Thymus (tissue), 11 donors: ENCODE measurements around the gene LIMK1. TPM values are rescaled to one million over a fixed set of nuclear protein-coding genes. Genes with fewer than 3 reads are reported as not detected.
"Not testable (repeated sequence)": the region's sequence is repeated elsewhere in the genome, so short reads cannot be mapped to it uniquely, and the experiment has no call there.

Source experiments
- DNase-seq, 9 donors: peaks; one replicate each; pipeline ENCODE4 v3.0.0-alpha.2; 2013; ENCODE audit warnings: low spot score in 9 of 9, low read depth in 6 of 9, missing footprints in 1 of 9
- H3K27ac ChIP-seq, 2 donors: one replicate each; pipeline ENCODE4 v1.5.1; 2013; ENCODE audit warnings: control low read depth in 1 of 2, low read depth in 1 of 2, low read length in 1 of 2, mild to moderate bottlenecking in 1 of 2, moderate library complexity in 1 of 2
- H3K27me3 ChIP-seq, 2 donors: one replicate each; pipeline ENCODE4 v1.5.1; 2013; ENCODE audit warnings: low read length in 1 of 2; ENCODE audit not compliant: control insufficient read depth in 2 of 2, insufficient read depth in 1 of 2
- H3K36me3 ChIP-seq, 2 donors: one replicate each; pipeline ENCODE4 v1.5.1; 2013; ENCODE audit warnings: low read length in 1 of 2, mild to moderate bottlenecking in 1 of 2, moderate library complexity in 1 of 2; ENCODE audit not compliant: control insufficient read depth in 2 of 2, insufficient read depth in 2 of 2
- H3K4me1 ChIP-seq, 2 donors: one replicate each; pipeline ENCODE4 v1.5.1; 2013; ENCODE audit warnings: low read length in 2 of 2; ENCODE audit not compliant: control insufficient read depth in 2 of 2, insufficient read depth in 2 of 2
- H3K4me3 ChIP-seq, 2 donors: one replicate each; pipeline ENCODE4 v1.5.1; 2013; ENCODE audit warnings: low read length in 2 of 2, control low read depth in 1 of 2, mild to moderate bottlenecking in 1 of 2
- H3K9me3 ChIP-seq, 2 donors: one replicate each; pipeline ENCODE4 v1.5.1; 2013; ENCODE audit warnings: low read length in 1 of 2, mild to moderate bottlenecking in 1 of 2; ENCODE audit not compliant: control insufficient read depth in 2 of 2, insufficient read depth in 1 of 2
- WGBS: extraction: QIAGEN DNeasy Blood & Tissue Kit; methylation state at CpG from one replicate; pipeline ENCODE4 v1.1.7; 2013; 5-methylcytosine and 5-hydroxymethylcytosine counted together
- polyA plus RNA-seq: library from polyadenylated mRNA; stranded (reverse); fragments of 200-250 nt; gene quantifications from one replicate; pipeline ENCODE4 v1.2.3, GENCODE V29; 2013
- total RNA-seq: library from RNA; stranded (reverse); fragments of 120-200 nt; gene quantifications from one replicate; pipeline ENCODE4 v1.2.4, GENCODE V29; 2013
- donor health status: healthy.

Gene LIMK1
- total and polyA plus RNA-seq, 2 donors = 7.9 to 10.1 TPM

GRCh38 chr7:74104702-74105101 lies 21.1 kb downstream of the LIMK1 start:
- Histone ChIP-seq H3K9me3 (no peaks in the 10 kb centered on the region), H3K4me3 (no peak overlapping the region), H3K4me1 (no peaks in the 10 kb centered on the region), H3K36me3 (peaks cover 16 to 19% of the 10 kb centered on the region in 2 donors), H3K27me3 (no peaks in the 10 kb centered on the region), H3K27ac (no peak overlapping the region)
- WGBS = 96% methylated on average over 8 of the region's 8 CpGs
- no peak for DNase-seq

- Histone ChIP-seq H3K27me3 (no peaks in the 10 kb centered on the region), H3K9me3 (no peaks in the 10 kb centered on the region), H3K4me1 (no peaks in the 10 kb centered on the region), H3K4me3 (no peak overlapping the region), H3K27ac (no peak overlapping the region), H3K36me3 (peaks cover 16 to 19% of the 10 kb centered on the region in 2 donors)
- no peak for DNase-seq
- WGBS = 98% methylated on average over 11 of the region's 11 CpGs
These were observed 22.4 kb downstream of the LIMK1 start for GRCh38 chr7:74105992-74106391.

GRCh38 chr7:74106846-74107245 lies 23.2 kb downstream of the LIMK1 start:
- no peak overlapping the region for H3K4me3 ChIP-seq
- WGBS = 98% methylated on average over 18 of the region's 18 CpGs
- no peaks in the 10 kb centered on the region for H3K4me1 ChIP-seq
- H3K27me3 ChIP-seq = no peaks in the 10 kb centered on the region
- no peaks in the 10 kb centered on the region for H3K9me3 ChIP-seq
- no peak for DNase-seq
- no peak overlapping the region for H3K27ac ChIP-seq
- H3K36me3 ChIP-seq = peaks cover 23 to 24% of the 10 kb centered on the region in 2 donors

- no peaks in the 10 kb centered on the region for H3K4me1 ChIP-seq
- 64% methylated on average over 17 of the region's 17 CpGs for WGBS
- no peaks in the 10 kb centered on the region for H3K27me3 ChIP-seq
- DNase-seq = no peak
- no peaks in the 10 kb centered on the region for H3K9me3 ChIP-seq
- no peak overlapping the region for H3K27ac ChIP-seq
- peaks cover 7 to 18% of the 10 kb centered on the region in 2 donors for H3K36me3 ChIP-seq
- H3K4me3 ChIP-seq = no peak overlapping the region
These were observed 31.7 kb downstream of the LIMK1 start for GRCh38 chr7:74115326-74115725.

GRCh38 chr7:74116356-74116755 lies 32.8 kb downstream of the LIMK1 start:
- WGBS = 62% methylated on average over 13 of the region's 13 CpGs
- Histone ChIP-seq H3K27me3 (no peaks in the 10 kb centered on the region), H3K4me3 (no peak overlapping the region), H3K36me3 (peaks cover 14 to 27% of the 10 kb centered on the region in 2 donors), H3K27ac (no peak overlapping the region), H3K9me3 (no peaks in the 10 kb centered on the region), H3K4me1 (no peaks in the 10 kb centered on the region)
- no peak for DNase-seq

GRCh38 chr7:74119831-74120230 lies 36.2 kb downstream of the LIMK1 start:
- H3K4me1 ChIP-seq = no peaks in the 10 kb centered on the region
- H3K27me3 ChIP-seq = no peaks in the 10 kb centered on the region
- no peak overlapping the region for H3K27ac ChIP-seq
- no peak for DNase-seq
- peaks cover 12 to 24% of the 10 kb centered on the region in 2 donors for H3K36me3 ChIP-seq
- WGBS = 99% methylated on average over 4 of the region's 4 CpGs
- H3K9me3 ChIP-seq = no peaks in the 10 kb centered on the region
- H3K4me3 ChIP-seq = no peak overlapping the region

- no peak overlapping the region for H3K4me3 ChIP-seq
- peaks cover 12 to 19% of the 10 kb centered on the region in 2 donors for H3K36me3 ChIP-seq
- no peaks in the 10 kb centered on the region for H3K4me1 ChIP-seq
- H3K27me3 ChIP-seq = no peaks in the 10 kb centered on the region
- H3K9me3 ChIP-seq = no peaks in the 10 kb centered on the region
- WGBS = 97% methylated on average over 26 of the region's 26 CpGs
- H3K27ac ChIP-seq = no peak overlapping the region
- no peak for DNase-seq
These were observed 38.0 kb downstream of the LIMK1 start for GRCh38 chr7:74121401-74122249.

GRCh38 chr7:74123892-74124291 lies 40.3 kb downstream of the LIMK1 start:
- not testable (repeated sequence) for H3K27me3 ChIP-seq, H3K4me3 ChIP-seq, H3K9me3 ChIP-seq, H3K4me1 ChIP-seq, DNase-seq, H3K27ac ChIP-seq
- peaks cover 12 to 16% of the 10 kb centered on the region in 2 donors for H3K36me3 ChIP-seq
- WGBS = 99% methylated on average over 7 of the region's 7 CpGs

GRCh38 chr7:74126220-74126880 lies 42.7 kb downstream of the LIMK1 start:
- DNase-seq = no peak
- Histone ChIP-seq H3K27ac (no peak overlapping the region), H3K9me3 (no peaks in the 10 kb centered on the region), H3K36me3 (peaks cover 2 to 5% of the 10 kb centered on the region in 2 donors), H3K4me3 (no peak overlapping the region), H3K4me1 (no peaks in the 10 kb centered on the region), H3K27me3 (no peaks in the 10 kb centered on the region)
- WGBS = 87% methylated on average over 12 of the region's 12 CpGs
